Right renal pelvis (tissue), 4 donors: ENCODE results near the gene OLIG1. TPM values are rescaled to one million over a fixed set of nuclear protein-coding genes. Genes with fewer than 3 reads are reported as not detected.

Experiments used
- DNase-seq, 4 donors: peaks; one replicate each; pipeline ENCODE4 v3.0.0-alpha.2; 2013; ENCODE audit warnings: low read depth in 4 of 4, low spot score in 3 of 4, missing footprints in 1 of 4
- polyA plus RNA-seq, 4 donors: library from polyadenylated mRNA; unstranded; fragments of 120-200 nt; gene quantifications; one replicate each; pipeline ENCODE4 v1.2.1, GENCODE V29; 2013; ENCODE audit not compliant: insufficient read length in 4 of 4

OLIG1 gene
- polyA plus RNA-seq, 4 donors: 0.14 to 0.21 (median 0.18) TPM; not detected in 1

DNA sequence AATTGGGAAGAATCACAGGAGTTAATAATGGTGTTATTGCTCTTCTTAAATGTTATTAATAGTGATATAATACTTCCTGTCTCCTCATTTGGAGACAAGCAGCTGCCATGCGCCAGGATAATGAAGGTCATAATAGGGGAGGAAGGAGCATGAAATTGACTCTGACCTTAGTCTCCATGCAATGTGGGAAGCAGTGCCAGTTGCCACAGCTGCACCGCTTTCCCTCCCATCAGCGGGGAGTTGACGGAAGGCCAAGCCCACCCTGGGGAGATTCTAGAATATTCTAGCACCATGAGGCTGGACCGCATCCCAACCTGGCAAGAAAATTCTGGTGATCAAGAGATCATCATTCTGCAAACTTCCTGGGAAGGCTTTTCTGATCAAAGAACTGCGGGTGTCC lies 11.0 kb upstream of the OLIG1 start:
- DNase-seq: no peak

DNA sequence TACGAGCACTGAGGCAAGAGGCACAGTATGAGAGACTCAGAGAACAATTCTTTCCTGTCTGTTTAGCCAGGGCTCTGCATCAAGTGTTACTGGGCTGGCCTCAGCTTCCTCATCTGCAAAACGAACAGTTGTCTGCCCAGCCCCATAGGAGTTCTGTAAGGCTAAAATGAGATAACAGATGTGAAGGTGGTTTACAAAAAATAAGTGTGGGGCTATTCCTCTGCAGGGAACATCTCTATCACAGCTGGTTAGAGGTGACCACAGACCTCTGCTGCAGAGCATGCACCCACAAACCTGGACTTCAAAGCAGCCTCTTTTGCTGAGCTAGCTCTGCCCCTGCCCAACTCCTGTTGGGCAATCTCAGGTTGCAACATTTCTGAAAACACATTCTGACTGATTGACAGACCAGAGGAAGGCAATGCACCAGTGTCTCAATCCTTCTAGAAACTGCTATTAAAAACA lies 10.5 kb upstream of the OLIG1 start:
- no peak for DNase-seq

DNA sequence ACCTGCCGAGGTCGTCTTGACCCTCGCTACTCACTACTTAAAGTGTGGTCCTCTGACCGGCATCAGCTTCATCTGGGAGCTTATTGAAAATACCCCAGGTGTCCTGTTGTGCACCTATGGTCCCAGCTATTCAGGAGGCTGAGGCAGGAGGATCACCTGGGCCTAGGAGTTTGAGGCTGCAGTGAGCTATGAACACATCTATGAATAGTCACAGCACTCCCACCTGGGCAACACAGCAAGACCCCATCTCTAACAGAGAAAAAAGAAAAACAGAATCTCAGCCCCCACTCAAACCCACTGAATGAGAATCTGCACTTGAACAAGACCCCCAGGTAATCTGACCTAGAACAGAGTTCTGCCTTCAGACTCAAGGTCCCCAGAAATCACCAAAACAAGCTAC lies 8.7 kb upstream of the OLIG1 start:
- no peak for DNase-seq

DNA sequence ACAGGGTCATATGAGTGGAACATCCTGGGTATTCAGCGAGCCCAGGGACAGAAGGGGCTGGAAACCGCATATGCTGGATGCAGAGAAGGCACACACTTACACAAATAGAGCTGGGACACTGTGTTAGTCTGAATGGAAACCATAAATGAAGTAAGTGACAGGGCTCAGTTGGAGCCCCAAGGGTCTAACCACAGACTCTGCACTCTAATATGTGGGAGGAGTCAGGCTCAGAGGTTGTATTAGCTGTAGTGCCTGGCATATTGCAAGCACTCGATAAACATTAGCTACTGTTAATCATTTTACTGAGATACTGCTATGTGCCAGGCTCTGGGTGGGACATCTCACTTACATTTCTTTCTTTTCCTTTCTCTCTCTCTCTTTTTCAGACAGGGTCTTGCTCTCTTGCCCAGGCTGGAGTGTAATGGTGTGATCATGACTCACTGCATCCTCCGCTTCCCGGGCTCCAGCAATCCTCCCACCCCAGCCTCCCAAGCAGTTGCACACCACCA lies 6.5 kb upstream of the OLIG1 start:
- no peak for DNase-seq

DNA sequence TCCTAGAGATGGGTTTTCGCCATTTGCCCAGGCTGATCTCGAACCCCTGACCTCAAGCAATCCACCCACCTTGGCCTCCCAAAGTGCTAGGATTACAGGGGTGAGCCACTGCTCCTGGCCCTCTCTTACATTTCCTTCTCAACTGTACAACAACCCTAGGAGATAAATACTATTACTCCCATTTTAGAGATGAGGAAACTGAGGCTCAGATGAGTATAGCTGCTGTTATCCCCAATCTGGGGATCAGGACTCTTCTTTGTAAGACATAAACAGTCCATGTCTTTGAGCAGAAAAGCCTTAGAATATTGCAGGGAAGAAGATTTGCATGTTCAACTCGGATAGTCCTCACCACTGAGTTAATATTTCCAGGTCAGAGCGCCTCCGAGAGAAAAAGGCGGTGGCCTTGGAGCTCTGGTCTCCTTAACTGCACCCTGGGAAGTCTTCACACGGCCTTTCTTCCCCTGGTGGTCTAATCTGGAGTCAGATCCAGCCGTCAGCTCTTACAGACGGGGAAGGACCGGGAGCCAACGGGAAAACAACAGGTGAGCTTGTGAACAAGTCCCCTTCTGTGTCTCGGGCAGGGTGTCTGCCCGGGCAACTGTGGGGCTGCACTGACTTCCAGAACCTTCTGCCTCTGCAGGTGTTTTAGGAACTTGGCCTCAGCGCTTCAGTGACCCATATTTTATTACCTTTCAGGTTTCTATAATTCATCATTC lies 5.9 kb upstream of the OLIG1 start:
- no peak for DNase-seq

DNA sequence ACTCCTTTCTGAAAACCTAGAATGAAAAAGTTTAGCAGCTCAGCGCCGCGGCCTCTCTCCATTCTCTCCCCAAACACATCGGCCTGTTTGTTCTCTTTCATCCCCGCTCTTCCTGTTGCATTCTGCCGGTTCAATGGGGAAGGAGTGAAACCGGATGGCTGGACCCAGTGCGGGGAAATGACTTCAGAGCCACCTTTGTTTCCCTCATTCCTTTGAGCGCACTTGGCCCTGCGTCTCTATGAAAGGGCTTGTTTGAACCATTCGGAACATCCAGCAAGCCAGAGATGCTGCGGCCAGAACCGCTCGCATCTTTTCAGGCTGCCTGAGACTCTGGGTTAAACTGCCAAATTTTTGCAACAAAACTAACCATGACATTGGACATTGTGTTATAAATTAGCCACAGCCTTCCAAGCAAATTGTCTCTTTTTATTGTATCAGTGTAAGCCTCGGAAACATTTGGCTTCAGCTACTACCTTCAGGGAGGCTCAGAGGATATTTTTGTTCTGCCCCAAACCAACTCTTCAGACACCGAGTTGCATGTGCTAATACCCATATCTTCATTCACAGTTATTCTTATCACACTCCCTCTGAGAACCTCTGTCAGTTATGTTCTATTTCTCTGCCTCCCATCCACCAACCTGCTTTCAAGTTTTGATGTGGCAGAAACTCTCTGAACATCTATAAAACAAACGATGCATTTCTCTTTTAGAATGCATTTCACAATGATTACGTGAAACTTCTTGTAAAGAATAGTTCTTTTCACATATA lies 5.1 kb upstream of the OLIG1 start:
- no peak for DNase-seq

DNA sequence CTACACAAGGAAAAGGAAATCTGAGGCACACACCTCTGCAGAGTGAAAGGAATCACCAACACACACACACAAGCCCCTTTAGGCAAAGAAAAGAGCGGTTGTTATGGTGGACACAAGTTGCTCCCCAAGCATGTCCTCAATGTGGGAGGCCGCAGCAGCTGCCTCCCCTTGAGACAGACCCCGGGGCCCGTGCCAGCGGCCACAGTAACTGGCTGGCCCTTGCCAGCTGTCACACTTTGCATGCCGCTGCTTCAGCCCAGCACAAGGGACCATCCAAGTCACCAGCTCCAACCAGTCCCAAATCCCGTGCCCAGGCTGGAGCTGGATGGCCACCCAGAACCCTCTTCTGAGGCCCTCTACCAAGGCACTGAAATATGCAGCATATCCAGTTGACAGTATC lies 2.9 kb upstream of the OLIG1 start:
- DNase-seq: no peak

DNA sequence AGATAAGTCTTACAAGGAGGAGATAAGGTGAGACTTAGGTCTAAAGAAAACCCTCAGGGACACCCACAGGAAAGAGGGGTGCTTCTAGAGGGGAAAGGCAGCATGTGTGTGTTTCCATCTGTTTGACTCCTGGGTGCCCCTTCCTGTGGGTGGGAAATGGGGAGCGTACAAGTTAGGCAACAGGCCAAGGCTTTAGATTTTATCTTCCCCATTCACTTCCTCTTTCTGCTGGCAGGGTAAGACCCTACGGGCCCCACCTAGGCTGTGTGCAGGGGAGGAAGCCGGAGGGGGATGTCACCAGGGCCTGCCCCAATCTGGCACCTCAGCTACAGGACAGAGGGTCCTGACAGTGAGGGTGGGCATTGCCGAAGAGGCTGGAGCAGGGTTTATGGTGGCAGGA lies 2.5 kb upstream of the OLIG1 start:
- DNase-seq: no peak

DNA sequence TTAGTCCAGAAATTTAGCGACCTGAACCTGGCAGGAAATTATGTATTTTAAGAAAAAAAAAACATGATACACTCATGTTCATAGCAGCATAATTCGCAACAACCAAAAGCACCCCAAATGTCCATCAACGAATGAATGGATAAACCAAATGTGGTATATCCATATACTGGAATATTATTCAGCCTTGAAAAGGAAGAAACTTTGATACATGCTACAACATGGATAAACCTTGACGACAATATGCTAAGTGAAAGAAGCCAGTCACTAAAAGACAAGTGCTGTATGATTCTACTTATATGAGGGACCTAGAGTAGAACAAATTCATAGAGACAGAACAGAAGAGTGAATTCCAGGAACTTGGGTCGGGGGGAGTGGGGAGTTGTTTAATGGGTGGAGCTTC lies 698 bp upstream of the OLIG1 start:
- DNase-seq: no peak

DNA sequence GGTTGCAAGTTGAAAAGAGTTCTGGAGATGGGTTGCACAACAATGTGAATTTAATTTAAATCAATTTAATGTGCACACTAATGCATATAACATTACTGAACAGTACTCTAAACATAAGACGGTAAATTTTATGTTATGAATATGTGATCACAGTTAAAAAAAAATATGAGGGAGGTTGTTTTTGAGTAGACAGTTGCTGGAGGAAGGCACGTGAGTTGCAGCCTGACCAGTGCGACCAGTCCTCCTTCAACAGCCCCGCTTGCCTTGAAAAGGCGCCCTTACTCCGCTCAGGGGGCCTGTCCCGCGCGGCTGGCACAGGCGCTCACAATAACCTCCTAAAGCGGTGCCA lies 322 bp upstream of the OLIG1 start:
- DNase-seq: no peak

DNA sequence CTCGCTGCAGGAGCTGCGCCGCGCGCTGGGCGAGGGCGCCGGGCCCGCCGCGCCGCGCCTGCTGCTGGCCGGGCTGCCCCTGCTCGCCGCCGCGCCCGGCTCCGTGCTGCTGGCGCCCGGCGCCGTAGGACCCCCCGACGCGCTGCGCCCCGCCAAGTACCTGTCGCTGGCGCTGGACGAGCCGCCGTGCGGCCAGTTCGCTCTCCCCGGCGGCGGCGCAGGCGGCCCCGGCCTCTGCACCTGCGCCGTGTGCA lies 730 bp downstream of the OLIG1 start:
- DNase-seq: no peak

DNA sequence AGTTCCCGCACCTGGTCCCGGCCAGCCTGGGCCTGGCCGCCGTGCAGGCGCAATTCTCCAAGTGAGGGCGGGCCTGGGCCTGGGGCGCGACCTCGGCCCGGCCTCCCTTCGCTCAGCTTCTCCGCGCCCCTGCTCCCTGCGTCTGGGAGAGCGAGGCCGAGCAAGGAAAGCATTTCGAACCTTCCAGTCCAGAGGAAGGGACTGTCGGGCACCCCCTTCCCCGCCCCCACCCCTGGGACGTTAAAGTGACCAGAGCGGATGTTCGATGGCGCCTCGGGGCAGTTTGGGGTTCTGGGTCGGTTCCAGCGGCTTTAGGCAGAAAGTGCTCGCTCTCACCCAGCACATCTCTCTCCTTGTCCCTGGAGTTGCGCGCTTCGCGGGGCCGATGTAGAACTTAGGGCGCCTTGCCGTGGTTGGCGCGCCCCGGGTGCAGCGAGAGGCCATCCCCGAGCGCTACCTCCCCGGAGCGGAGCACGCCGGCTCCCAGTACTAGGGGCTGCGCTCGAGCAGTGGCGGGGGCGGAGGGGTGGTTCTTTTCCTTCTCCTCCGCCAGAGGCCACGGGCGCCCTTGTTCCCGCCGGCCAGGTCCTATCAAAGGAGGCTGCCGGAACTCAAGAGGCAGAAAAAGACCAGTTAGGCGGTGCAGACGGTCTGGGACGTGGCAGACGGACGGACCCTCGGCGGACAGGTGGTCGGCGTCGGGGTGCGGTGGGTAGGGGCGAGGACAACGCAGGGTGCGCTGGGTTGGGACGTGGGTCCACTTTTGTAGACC lies 1.2 kb downstream of the OLIG1 start:
- no peak for DNase-seq

DNA sequence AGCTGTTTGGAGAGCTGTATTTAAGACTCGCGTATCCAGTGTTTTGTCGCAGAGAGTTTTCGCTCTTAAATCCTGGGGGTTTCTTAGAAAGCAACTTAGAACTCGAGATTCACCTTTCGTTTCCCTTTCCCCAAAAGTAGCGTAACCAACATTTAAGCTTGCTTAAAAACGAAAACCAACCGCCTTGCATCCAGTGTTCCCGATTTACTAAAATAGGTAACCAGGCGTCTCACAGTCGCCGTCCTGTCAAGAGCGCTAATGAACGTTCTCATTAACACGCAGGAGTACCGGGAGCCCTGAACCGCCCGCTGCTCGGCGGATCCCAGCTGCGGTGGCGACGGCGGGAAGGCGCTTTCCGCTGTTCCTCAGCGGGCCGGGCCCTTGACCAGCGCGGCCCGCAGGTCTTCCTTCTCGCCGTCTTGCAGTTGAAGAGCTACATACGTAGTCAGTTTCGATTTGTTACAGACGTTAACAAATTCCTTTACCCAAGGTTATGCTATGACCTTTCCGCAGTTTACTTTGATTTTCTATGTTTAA lies 1.9 kb downstream of the OLIG1 start:
- DNase-seq: no peak

DNA sequence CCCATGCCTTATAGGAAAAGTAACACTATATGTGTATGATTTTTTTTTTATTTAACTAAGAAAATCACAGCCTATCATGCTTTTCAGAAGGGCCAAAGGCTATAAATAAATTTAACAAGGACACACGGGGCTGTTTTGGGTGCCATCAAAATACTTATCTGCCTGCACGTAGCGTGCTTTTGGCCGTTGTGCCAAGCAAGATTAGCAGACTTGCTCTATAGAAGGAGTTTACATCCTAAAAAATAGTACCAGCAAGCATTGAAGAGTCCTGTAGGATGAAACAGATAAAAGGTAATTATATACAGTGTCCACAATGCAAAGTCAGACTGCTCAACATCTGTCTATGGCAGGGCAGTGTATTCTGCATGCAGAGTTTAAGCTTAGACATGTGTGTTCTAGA lies 3.7 kb downstream of the OLIG1 start:
- DNase-seq: no peak

DNA sequence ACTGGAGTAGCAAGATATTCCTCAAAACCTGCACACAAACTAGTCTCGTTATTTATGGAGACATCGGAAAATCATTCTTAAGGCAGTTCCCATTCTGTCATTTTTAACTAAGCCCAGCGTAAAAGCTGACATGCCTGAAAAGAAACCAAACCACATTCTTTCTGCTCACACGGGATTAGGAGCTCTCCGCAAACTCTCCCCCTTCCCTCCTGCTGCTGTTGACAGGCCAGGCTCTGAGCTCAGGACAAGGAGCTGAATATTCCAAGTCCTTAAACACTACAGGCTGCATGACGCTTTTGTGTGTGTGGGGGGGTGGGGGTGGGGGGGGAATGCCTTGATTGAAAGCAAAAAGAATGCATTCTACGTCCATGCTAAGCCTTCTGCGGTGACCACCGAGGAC lies 5.2 kb downstream of the OLIG1 start:
- no peak for DNase-seq

DNA sequence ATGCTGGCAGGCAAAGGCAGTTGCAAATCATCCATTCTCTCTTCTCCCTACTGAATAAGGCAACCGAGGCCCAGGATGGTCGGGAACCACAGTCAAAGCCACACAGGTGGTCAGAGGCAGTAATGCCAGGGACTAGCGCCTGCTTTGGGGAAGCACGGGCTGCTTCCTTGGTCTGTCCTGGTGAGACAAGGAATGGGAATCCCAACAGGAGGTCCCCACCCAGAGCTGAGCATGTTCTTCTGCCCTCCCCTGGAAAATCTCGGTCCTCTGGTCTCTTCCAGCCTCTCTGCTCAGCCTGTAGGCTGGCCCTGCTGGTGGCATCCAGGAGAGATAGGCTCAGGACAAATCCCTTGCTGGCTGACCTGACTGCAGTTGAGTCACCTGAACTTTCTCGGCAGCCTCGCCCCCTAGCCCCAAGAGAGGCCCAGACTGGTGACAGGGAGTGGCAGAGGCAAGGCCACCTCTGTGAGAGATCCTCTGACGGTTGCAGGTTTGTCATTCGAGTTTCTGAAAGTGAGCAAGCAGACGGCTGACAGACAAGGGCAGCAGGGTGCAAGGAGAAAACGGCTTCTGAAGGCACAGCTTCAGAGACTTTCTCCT lies 5.8 kb downstream of the OLIG1 start:
- DNase-seq: no peak

DNA sequence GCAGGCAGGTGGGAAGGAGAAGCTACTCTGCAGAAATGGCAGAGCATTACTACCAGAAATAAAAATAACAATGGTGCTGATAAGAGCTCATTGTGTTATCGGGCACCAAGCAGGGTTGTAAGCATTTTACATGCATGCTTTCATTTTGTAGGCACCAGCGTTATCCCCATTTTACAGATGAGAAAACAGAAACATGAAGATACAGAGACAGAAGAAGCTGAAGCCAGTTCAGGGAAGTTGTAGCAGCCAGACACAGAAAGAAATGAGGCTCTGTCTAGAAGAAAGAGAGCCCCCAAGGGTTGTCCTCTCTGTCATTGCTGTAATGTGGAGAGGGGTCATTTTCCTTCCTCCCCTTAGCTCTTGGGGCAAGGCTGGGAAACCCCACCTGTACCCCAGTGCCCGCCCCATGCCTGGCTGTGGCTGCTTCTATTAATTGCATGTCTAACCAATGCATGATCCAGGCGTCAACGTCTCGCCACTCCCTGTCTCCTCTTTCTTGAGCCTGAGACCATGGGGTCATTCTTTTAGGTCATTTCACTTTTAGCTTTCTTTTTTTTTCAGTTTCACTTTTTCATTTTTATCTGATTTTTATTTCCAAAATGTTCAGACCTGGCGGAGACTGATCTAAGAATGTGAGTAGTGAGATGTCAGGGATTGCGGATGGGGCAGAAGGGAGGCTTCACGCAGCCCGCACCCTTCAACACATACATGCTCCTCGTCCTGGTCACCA lies 6.8 kb downstream of the OLIG1 start:
- DNase-seq: no peak

DNA sequence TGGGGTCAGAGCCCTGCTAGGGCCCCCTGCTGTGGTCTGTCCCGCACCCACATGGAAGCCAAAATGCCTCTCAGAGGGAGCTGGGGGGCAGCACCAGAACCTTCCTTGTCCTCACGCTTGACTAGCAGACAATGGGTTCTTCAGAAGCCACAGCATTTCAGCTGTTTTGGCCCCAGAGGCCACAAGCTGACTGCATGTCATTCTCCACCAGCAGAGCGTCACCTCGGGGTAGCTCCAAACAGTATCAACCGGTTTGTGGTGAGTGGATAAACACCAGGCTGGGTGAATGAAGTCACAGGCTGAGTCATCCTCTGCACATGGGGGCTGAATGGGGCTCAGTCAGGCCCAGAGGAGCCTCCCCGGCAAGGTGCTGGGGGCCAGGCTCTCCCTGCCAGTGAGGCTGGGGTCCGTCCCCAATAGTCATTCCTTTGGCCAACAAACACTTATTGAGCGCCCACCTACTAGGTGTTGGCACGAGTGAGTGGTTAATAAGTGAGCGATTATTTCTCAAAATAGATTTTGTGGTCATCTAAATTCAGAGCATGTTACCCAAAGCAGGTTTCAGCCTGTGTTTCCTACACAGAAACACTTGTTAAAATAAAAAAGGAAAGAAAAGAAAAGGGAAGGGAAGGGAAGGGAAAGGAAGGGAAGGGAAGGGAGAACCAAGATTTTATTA lies 9.1 kb downstream of the OLIG1 start:
- no peak for DNase-seq

DNA sequence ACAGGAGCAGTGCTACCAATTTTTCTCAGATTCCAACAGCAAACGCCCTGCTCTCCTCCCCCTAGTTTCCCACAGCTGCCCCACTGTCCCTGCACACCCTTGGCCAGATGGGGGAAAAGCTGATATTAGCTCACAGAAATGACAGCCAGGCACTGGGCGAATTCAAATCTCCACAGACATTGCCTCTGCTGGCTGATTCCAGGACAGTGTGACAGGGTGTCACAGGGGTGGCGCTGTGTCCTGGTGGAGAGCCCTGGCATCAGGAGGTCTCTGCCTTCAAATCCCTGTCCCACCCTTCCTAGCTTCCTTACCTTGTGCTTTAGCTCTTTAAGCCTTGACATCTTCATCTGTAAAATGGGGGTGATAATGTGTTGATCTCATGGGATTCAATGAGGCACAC lies 10.4 kb downstream of the OLIG1 start:
- DNase-seq: no peak

DNA sequence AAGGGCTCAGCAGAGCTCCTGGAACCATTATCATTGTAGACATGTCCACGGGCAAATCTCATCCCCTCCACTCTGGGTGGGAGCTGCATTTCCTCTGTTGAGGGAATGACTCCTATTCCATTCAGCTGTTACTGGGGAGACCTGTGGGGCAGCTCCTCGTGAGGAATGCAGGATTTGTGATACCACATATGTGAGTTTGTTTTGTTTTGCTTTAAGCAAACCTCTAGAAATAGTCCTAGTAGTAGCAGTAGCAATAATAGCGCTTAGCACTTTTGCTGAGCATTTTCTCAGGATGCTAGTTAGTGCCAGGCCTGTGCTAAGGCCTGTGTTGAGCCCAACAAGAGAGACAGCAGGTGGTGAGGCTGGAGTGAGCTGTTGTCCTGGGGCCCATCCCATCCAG lies 10.8 kb downstream of the OLIG1 start:
- no peak for DNase-seq
